ENCODE measurements around the gene SEC24D. TPM values are rescaled to one million over a fixed set of nuclear protein-coding genes. Genes with fewer than 3 reads are reported as not detected.

The SEC24D gene
- total and polyA plus RNA-seq, 2 of the 8 experiments (the other 6 are each of a cell fraction or from before 2014, with no cell fraction given): 28.9 to 91.6 TPM

GRCh38 chr4:118770741-118771187 is 65.2 kb downstream of the SEC24D start:
- Histone ChIP-seq H3K27me3 (replicated peaks in 1 of 4; ENCODE audit: control insufficient read depth in 3 of 4, extremely low read depth in 1 of 4, insufficient read depth in 3 of 4, low read length in 3 of 4) (no peaks in the 10 kb centered on the region), H3K9ac (replicated peaks in 1 of 4; ENCODE audit: extremely low read depth in 1 of 4, low read depth in 3 of 4, low read length in 3 of 4) (no peak overlapping the region; a peak in 1 of 7 replicates), H3K23ac (ENCODE audit: insufficient read length) (no peak overlapping the region), H2AK5ac (ENCODE audit: low read depth, low read length) (no peak overlapping the region), H3K4me2 (ENCODE audit: insufficient read depth in 1 of 2, low read depth in 2 of 2, low read length in 2 of 2) (no peak overlapping the region), H3K56ac (replicated peaks; ENCODE audit: insufficient read length, low read depth, low read length) (no peak overlapping the region), H3K4me1 (replicated peaks in 1 of 4; ENCODE audit: control insufficient read depth in 3 of 4, insufficient read depth in 4 of 4, low read length in 3 of 4) (peaks cover 0 to 7% (median 4%) of the 10 kb centered on the region in 4 experiments; a peak in 3 of 7 replicates), H3K27ac (ENCODE audit: low read depth, low read length) (no peak overlapping the region), H2BK120ac (replicated peaks; ENCODE audit: low read depth, low read length) (no peak overlapping the region), H2AFZ (ENCODE audit: low read length) (no peak overlapping the region), H2BK5ac (ENCODE audit: low read depth, low read length) (no peak overlapping the region), H3K14ac (ENCODE audit: insufficient read length) (no peak overlapping the region), H3K23me2 (ENCODE audit: low read depth, low read length) (no peaks in the 10 kb centered on the region), H3K79me2 (ENCODE audit: control insufficient read depth in 1 of 2, insufficient read depth in 2 of 2, low read length in 2 of 2) (no peaks in the 10 kb centered on the region), H3K36me3 (ENCODE audit: control insufficient read depth in 2 of 4, insufficient read depth in 4 of 4, low read length in 3 of 4) (peaks cover 9 to 28% (median 19%) of the 10 kb centered on the region in 4 experiments; a peak in 7 of 8 replicates), H4K8ac (ENCODE audit: extremely low read depth, insufficient read depth, low read length) (no peak overlapping the region), H3K18ac (ENCODE audit: extremely low read depth, low read length) (no peak overlapping the region), H3K9me3 (ENCODE audit: insufficient read depth in 2 of 2, low read depth in 1 of 2, low read length in 1 of 2) (no peaks in the 10 kb centered on the region), H2BK15ac (ENCODE audit: low read length) (no peak overlapping the region), H3K79me1 (ENCODE audit: low read depth, low read length) (no peaks in the 10 kb centered on the region), H4K5ac (ENCODE audit: insufficient read length, low read depth, low read length) (no peak overlapping the region), H4K91ac (replicated peaks; ENCODE audit: insufficient read length, low read length) (no peak overlapping the region), H2BK12ac (ENCODE audit: low read depth, low read length) (no peak overlapping the region), H4K20me1 (replicated peaks in 1 of 2; ENCODE audit: control insufficient read depth in 1 of 2, insufficient read depth in 2 of 2, low read length in 2 of 2) (peaks cover 0 to 4% of the 10 kb centered on the region in 2 experiments), H3K4me3 (ENCODE audit: extremely low read depth in 1 of 4, insufficient read depth in 2 of 4, low read depth in 3 of 4, low read length in 4 of 4) (no peak overlapping the region), H3K4ac (replicated peaks; ENCODE audit: insufficient read length, low read depth, low read length) (no peak overlapping the region), H2BK20ac (ENCODE audit: low read length) (no peak overlapping the region)
- FAIRE-seq (no peak), DNase-seq (ENCODE audit: low read depth in 1 of 2, low spot score in 2 of 2) (no peak)
- TF ChIP-seq NANOG (IDR thresholded peaks at IDR 0.05; ENCODE audit: insufficient read depth, low read depth, low read length, poor library complexity, severe bottlenecking) (no peak), KDM4A (IDR thresholded peaks at IDR 0.05; ENCODE audit: low read depth, low read length, severe bottlenecking) (no peak), SIN3A (conservative IDR thresholded peaks at IDR 0.05 in 1 of 2, IDR thresholded peaks at IDR 0.05 in 1 of 2; ENCODE audit: low read depth in 1 of 2, low read length in 2 of 2) (no peak), CBX5 (IDR thresholded peaks at IDR 0.05; ENCODE audit: low read depth, low read length) (no peak), BACH1 (IDR thresholded peaks at IDR 0.05; ENCODE audit: low read length) (no peak), TAF7 (optimal IDR thresholded peaks at IDR 0.05; ENCODE audit: borderline replicate concordance, low read depth, low read length) (no peak), SAP30 (IDR thresholded peaks at IDR 0.05; ENCODE audit: insufficient read depth, insufficient replicate concordance, low read length) (no peak), ATF2 (IDR thresholded peaks at IDR 0.05; ENCODE audit: low read length) (no peak), GABPA (IDR thresholded peaks at IDR 0.05; ENCODE audit: borderline replicate concordance, insufficient read depth, low read length) (no peak)
- ChIA-PET POLR2A (ENCODE audit: partially characterized antibody) (interaction anchor here (1.1 kb wide), 1 partner anchor 66 kb away, joined by 3 read pairs; no protein-coding TSS in a partner anchor), CTCF (ENCODE audit: partially characterized antibody) (interaction anchor here (0.7 to 3.1 kb wide), 12 partner anchors 9 to 201 kb away, joined by 3 to 17 read pairs (median 5); no protein-coding TSS in a partner anchor)
- 94% methylated on average over 2 of the region's 2 CpGs; no CpG with 5 or more reads in 1 of the 2 experiments for WGBS, 2 experiments (ENCODE audit: extremely low coverage in 1 of 2, insufficient coverage in 1 of 2, insufficient read length in 1 of 2, insufficient replicate concordance in 2 of 2, low coverage in 1 of 2, low lambda C conversion rate in 2 of 2, missing lambda C conversion rate in 1 of 2)
